DMS153 treated with DMSO at 0.1 percent for 48 hours (cell line): ENCODE results near the gene PIM1.
"Not testable (repeated sequence)": the region's sequence is repeated elsewhere in the genome, so short reads cannot be mapped to it uniquely, and the experiment has no call there.

Source experiments
- DNase-seq: peaks from one replicate; lab custom pipeline; 2025; ENCODE audit not compliant: unreplicated experiment; lab: John Stamatoyannopoulos, UW

Gene PIM1

DNA sequence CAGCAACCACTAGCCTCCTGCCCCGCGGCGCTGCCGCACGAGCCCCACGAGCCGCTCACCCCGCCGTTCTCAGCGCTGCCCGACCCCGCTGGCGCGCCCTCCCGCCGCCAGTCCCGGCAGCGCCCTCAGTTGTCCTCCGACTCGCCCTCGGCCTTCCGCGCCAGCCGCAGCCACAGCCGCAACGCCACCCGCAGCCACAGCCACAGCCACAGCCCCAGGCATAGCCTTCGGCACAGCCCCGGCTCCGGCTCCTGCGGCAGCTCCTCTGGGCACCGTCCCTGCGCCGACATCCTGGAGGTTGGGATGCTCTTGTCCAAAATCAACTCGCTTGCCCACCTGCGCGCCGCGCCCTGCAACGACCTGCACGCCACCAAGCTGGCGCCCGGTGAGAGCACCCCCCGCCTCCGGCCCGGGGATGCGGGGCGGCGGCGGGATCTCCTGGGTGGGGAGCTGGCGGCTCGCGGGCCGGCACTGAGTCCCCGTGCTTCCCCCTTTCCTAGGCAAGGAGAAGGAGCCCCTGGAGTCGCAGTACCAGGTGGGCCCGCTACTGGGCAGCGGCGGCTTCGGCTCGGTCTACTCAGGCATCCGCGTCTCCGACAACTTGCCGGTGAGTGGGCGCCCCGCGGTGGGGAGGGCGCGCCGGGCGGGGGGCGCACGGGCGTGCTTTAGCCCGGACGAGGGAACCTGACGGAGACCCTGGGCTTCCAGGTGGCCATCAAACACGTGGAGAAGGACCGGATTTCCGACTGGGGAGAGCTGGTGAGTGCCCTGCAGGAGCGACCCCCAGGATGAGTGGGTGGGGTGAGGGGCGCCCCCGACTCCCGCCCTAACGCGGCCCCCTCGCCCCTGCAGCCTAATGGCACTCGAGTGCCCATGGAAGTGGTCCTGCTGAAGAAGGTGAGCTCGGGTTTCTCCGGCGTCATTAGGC, 585 bp downstream of the PIM1 start:
- DNase-seq, result no peak

DNA sequence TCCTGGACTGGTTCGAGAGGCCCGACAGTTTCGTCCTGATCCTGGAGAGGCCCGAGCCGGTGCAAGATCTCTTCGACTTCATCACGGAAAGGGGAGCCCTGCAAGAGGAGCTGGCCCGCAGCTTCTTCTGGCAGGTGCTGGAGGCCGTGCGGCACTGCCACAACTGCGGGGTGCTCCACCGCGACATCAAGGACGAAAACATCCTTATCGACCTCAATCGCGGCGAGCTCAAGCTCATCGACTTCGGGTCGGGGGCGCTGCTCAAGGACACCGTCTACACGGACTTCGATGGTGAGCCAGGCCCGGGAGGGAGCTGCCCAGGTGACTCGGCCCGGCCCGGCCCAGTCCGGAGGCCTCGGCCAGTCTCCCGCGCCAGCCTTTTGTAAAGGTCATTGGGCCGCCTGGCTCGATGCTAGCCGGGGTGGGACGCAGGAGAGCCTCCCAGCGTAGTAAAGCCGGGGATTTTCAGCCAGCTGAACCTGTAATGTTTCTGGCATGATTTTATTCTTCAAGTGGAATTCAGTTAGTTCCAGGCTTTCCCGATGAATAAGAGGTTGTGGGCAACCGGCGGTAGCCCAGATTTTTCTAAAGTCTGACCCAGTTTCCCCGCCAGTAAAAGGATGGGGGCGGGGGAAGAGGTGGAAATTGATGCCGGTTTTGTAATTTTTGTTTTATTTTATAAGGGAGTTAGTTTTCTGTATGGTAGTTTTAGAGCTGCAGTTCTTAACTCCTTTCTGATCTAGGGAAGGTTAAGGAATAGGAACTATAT, 1.4 kb downstream of the PIM1 start:
- no peak for DNase-seq

DNA sequence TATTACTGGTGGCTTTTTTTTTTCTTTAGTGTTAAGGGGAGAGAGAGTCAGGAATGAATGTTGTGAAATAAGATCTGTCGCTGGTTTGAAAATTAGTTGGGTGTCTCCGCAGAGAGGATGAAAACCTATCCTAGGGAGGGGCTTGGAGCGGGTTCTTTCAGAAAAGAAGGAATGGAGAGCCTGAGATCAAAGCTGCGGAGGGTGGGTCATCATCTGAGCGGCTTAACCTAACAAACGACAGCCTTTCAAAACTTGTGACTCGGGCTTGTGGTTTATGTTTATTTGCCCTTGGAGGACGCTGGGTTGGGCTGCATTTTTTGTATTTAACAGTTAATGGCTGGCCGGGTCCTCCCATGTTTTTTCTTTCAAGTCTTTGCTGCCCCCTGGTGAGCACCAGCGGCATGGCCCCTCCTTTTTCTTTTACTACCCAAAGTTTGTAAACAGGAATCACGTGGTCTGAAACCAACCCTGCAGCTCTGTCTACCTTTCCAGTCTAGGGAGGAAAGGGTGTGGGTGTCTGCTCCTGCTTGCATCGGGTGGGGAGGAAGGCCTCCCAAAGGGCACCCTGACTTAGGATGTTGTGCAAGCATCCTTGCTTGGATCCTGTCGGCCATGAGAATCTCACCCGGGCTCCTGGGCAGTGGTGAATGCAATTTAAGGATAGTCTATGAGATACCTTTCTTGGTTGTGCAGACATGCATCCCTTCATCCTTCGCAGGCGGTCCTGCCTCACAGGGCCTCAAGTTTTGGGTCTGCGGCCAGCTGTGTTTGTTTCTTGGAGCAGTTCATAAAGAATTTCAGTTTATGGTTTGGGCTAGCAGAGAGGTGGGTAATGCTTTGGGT, 2.2 kb downstream of the PIM1 start:
- peak; percentile 53 for DNase-seq

GRCh38 chr6:37172912-37173492, 3.0 kb downstream of the PIM1 start:
- DNase-seq, result no peak

DNA sequence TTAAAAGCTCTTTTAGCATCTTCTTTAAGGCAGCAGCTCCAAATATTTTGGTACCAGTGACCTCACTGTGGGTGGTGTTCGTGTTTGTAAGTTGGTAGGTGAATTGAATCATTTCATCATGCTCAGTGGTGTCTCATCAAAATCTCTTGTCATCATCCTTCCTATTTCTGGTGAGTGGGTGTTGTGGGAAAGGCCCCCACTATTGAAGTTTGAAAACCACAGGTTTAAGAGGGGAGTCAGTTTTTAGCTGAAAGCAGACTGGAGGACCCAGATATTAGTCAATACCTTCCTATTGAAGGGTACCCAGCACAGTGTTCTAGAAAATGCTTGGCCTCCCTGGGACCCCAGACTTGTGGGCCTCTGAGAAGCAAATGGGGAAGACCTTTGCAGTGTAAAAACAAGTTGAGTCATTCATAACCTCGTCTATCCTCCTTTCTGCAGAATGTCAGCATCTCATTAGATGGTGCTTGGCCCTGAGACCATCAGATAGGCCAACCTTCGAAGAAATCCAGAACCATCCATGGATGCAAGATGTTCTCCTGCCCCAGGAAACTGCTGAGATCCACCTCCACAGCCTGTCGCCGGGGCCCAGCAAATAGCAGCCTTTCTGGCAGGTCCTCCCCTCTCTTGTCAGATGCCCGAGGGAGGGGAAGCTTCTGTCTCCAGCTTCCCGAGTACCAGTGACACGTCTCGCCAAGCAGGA, 3.7 kb downstream of the PIM1 start:
- no peak for DNase-seq

GRCh38 chr6:37174196-37174514, 4.2 kb downstream of the PIM1 start:
- DNase-seq, result no peak

DNA sequence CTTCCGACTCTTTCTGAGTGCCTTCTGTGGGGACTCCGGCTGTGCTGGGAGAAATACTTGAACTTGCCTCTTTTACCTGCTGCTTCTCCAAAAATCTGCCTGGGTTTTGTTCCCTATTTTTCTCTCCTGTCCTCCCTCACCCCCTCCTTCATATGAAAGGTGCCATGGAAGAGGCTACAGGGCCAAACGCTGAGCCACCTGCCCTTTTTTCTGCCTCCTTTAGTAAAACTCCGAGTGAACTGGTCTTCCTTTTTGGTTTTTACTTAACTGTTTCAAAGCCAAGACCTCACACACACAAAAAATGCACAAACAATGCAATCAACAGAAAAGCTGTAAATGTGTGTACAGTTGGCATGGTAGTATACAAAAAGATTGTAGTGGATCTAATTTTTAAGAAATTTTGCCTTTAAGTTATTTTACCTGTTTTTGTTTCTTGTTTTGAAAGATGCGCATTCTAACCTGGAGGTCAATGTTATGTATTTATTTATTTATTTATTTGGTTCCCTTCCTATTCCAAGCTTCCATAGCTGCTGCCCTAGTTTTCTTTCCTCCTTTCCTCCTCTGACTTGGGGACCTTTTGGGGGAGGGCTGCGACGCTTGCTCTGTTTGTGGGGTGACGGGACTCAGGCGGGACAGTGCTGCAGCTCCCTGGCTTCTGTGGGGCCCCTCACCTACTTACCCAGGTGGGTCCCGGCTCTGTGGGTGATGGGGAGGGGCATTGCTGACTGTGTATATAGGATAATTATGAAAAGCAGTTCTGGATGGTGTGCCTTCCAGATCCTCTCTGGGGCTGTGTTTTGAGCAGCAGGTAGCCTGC, 4.8 kb downstream of the PIM1 start:
- no peak for DNase-seq

DNA sequence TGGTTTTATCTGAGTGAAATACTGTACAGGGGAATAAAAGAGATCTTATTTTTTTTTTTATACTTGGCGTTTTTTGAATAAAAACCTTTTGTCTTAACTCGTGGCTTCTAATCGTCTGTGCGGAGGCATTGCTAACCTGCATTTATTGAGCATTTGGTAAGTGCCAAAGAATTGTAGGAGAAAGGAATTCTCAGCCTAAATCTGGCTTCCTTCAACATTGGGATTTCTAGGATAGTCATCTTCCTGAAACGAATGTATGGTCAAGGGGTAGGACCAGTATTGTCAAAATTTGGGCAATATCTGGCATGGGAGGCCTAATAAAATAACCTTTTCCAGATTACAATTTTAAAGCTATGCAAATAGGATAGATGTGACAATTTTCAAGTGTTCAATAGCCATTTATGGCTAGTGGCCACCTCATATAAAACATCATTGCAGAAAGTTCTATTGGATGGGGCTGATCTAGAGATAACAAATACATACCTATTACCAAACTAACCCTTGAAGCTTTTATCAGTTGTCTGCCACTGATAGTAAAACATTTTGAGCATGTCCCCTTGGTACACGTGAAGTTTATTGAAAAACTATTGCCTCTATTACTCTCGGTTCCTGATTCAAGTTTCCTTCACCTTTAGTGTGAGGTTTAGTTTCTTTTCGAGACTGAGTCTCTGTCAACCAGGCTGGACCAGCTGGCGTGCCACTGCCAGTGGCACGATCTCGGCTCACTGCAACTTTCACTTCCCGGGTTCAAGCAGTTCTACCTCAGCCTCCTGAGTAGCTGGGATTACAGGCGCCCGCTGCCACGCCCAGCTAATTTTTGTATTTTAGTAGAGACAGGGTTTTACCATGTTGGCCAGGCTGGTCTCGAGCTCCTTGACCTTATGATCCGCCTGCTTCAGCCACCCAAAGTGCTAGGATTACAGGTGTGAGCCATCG, 5.6 kb downstream of the PIM1 start:
- DNase-seq, result no peak

- DNase-seq, result no peak
These were observed 6.5 kb downstream of the PIM1 start for GRCh38 chr6:37176268-37177076.

DNA sequence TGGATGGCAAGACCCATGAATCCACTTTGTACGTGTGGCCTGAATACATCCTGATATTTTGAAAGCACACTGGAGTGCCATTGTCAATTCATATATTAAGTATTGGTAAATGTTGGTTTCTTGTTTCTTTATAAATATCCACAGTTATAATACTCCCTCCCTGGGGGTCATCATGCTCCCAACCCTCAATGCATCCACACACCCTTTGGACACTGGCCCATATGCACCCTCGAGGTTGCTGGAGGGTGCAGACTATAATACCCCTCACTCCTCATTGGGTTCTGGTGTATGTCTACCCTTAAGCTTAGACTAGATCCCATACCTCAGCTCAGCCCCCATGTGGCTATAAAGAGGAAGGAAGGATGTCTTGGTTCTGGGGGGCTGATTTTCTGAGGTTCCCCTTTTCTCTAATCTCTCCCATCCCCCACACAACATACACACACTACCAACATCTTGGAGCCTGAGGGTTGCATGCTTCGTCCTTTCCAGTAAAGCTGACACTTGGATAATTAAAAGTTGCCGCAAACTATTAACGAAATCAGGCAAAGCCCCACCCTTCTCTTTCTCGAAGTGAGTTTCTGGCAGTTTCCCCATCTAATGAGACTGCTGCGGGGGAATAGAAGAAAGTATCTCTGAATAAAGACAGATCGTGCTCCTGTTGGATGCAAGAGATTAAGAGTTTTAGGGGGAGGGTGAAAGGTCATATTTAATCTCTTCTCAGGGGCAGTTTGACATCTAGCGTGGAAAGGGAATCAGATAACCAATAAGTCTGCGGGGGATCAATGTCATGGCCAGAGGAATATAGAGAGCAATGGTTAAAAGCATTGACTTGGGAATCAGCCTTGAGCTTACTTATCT, 7.4 kb downstream of the PIM1 start:
- no peak for DNase-seq

GRCh38 chr6:37177935-37178517, 8.1 kb downstream of the PIM1 start:
- DNase-seq, result no peak

- no peak for DNase-seq
These were observed 10.1 kb downstream of the PIM1 start for GRCh38 chr6:37180075-37180474.

GRCh38 chr6:37180610-37181009, 10.7 kb downstream of the PIM1 start:
- not testable (repeated sequence) for DNase-seq

GRCh38 chr6:37182736-37183590, 13.0 kb downstream of the PIM1 start:
- no peak for DNase-seq

- not testable (repeated sequence) for DNase-seq
These were observed 16.2 kb downstream of the PIM1 start for GRCh38 chr6:37185949-37186720.
